Esophagus (tissue), 2 donors: Measurements from ENCODE around the gene MSMB. TPM values are rescaled to one million over a fixed set of nuclear protein-coding genes. Genes with fewer than 3 reads are reported as not detected.

Experiments
- H3K27ac ChIP-seq, 2 donors: one replicate each; pipeline ENCODE4 v1.5.1; 2013; ENCODE audit warnings: low read depth in 2 of 2, mild to moderate bottlenecking in 2 of 2, inconsistent platforms in 1 of 2, low read length in 1 of 2, moderate library complexity in 1 of 2
- H3K27me3 ChIP-seq, 2 donors: one replicate each; pipeline ENCODE4 v1.6.1; 2013; ENCODE audit warnings: low read length in 2 of 2, control low read depth in 1 of 2, mild to moderate bottlenecking in 1 of 2; ENCODE audit not compliant: insufficient read depth in 2 of 2, control insufficient read depth in 1 of 2
- H3K36me3 ChIP-seq, 2 donors: one replicate each; pipeline ENCODE4 v1.6.1; 2013; ENCODE audit warnings: low read length in 1 of 2; ENCODE audit not compliant: control insufficient read depth in 2 of 2, insufficient read depth in 2 of 2
- H3K4me1 ChIP-seq, 2 donors: one replicate each; pipeline ENCODE4 v1.6.1; 2013; ENCODE audit warnings: low read length in 1 of 2; ENCODE audit not compliant: control insufficient read depth in 2 of 2, insufficient read depth in 2 of 2
- H3K4me3 ChIP-seq, 2 donors: one replicate each; pipeline ENCODE4 v1.5.1; 2013; ENCODE audit warnings: low read length in 2 of 2, mild to moderate bottlenecking in 2 of 2, low read depth in 1 of 2, moderate library complexity in 1 of 2
- H3K9me3 ChIP-seq, 2 donors: one replicate each; pipeline ENCODE4 v1.6.1; 2013; ENCODE audit warnings: mild to moderate bottlenecking in 2 of 2, low read depth in 1 of 2, low read length in 1 of 2, moderate library complexity in 1 of 2; ENCODE audit not compliant: control insufficient read depth in 2 of 2, insufficient read depth in 1 of 2
- WGBS, 2 donors: extraction: QIAGEN DNeasy Blood & Tissue Kit; methylation state at CpG; one replicate each; pipeline ENCODE4 v1.1.7; 2013; 5-methylcytosine and 5-hydroxymethylcytosine counted together
- polyA plus RNA-seq, 2 donors: library from polyadenylated mRNA; stranded (reverse); fragments of 200-250 nt; gene quantifications; one replicate each; pipeline ENCODE4 v1.2.3, GENCODE V29; 2013
- donor health status: healthy with polysubstance abuse.
- donor health status: Bipolar disorder and iron deficiency.

The MSMB gene
- polyA plus RNA-seq, 2 donors: 0.26 to 0.59 TPM

DNA sequence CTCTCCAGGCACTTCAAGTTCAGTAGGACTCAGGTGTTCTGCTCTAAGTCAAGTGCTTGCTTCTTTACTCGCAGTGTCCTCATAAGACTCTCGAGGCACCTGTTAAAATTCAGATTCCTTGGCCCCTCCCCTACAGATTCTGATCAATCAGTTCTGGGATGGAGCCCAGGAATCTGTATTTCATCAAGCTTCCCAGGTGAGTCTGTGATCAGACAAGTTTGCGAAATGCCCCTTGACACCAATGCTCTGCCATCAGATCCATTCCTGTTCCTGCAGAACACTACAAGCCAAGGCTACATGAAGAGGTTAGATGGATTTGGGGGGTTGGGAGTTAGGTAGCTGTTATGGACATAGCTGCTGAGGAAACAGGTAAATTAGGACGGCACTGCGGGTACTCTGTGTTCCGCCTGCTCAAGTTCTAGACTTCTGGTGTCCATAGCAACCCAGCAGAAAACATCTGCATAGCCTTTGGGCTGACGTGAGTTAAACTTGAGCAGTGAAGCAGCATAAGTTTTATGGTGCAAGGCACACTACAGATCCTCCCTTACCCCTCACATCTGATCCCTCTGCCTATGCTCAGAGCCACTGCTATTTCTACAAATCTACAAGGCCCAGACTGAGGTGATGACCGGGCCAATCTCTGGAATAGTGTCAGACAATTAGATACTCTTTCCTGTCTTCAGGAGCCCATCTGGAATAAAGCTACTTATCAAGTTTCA, 8.8 kb downstream of the MSMB start:
- Histone ChIP-seq H3K9me3 (no peaks in the 10 kb centered on the region), H3K4me3 (no peak overlapping the region), H3K36me3 (no peaks in the 10 kb centered on the region), H3K27ac (no peak overlapping the region), H3K4me1 (peaks cover 0 to 3% of the 10 kb centered on the region in 2 donors), H3K27me3 (no peaks in the 10 kb centered on the region)
- WGBS, 2 donors: 88 to 90% methylated on average over 8 of the region's 8 CpGs

DNA sequence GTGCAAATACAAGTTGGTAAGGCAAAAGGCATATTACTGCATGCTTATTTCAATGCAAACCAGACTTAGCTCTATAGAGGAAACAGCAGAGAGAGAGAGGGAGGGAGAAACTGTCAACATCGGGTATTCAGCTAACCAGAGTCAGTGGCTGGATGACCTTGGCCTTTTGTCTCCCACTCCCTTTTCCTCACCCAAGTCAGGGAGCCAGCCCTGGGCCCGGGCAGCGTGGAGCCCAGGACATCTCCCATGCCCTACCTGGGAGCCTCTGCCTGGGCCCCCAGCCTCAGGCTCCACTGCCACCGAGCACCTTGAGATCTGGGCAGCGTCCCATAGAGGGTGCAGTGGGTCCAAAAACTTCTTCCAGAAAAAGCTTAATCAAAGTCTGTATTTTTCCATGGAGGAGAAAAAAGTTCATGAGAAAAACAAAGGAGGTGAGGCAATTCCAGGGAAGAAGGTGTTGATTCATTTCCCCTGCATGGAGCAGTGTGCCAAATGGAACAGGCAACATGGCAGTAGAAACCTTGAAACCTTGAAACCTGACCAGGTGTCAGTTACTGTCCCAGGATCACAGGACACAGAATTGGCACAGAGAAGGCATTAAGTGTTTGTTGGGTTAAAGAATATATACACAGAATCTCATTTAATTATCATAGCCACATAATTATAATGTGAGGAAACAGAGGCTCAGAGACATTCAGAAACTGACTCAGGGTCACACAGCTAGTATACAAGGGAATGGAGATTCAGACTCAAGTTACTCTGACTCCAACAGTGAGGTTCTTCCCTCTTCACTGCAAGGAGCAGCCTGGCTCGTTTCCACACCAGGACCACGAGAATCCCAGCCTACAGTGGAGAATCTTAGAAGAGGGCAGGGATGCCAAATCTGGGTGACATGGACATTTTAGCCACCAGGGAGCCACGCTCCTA, 9.9 kb downstream of the MSMB start:
- no peaks in the 10 kb centered on the region for H3K9me3 ChIP-seq
- WGBS, 2 donors: 64% methylated on average over 8 of the region's 8 CpGs
- no peak overlapping the region for H3K4me3 ChIP-seq
- H3K27ac ChIP-seq: no peak overlapping the region
- H3K4me1 ChIP-seq: peaks cover 0 to 3% of the 10 kb centered on the region in 2 donors
- no peaks in the 10 kb centered on the region for H3K36me3 ChIP-seq
- H3K27me3 ChIP-seq: no peaks in the 10 kb centered on the region

DNA sequence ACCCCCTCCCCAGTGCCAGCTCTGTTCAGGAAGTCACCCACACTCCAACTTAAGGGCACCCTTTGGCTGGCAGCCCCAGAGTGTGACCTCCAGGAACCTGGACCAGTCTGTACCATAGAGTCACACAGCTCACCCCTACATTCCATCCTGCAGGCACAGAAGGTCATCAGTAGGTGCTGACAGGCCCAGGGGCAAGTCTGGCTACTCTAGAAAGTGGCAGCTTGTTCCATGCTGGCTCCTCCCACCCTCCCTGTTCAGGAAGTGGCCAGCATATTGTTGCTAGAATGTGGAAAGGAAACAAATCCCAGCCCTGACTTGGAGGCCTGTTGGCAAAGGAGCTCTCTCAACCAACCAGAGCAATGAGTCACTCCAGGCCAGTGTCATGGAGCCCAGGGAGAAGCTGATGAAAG, 12.5 kb downstream of the MSMB start:
- H3K27ac ChIP-seq: no peak overlapping the region
- no peaks in the 10 kb centered on the region for H3K4me1 ChIP-seq
- H3K36me3 ChIP-seq: no peaks in the 10 kb centered on the region
- H3K9me3 ChIP-seq: no peaks in the 10 kb centered on the region
- H3K27me3 ChIP-seq: no peaks in the 10 kb centered on the region
- no peak overlapping the region for H3K4me3 ChIP-seq

DNA sequence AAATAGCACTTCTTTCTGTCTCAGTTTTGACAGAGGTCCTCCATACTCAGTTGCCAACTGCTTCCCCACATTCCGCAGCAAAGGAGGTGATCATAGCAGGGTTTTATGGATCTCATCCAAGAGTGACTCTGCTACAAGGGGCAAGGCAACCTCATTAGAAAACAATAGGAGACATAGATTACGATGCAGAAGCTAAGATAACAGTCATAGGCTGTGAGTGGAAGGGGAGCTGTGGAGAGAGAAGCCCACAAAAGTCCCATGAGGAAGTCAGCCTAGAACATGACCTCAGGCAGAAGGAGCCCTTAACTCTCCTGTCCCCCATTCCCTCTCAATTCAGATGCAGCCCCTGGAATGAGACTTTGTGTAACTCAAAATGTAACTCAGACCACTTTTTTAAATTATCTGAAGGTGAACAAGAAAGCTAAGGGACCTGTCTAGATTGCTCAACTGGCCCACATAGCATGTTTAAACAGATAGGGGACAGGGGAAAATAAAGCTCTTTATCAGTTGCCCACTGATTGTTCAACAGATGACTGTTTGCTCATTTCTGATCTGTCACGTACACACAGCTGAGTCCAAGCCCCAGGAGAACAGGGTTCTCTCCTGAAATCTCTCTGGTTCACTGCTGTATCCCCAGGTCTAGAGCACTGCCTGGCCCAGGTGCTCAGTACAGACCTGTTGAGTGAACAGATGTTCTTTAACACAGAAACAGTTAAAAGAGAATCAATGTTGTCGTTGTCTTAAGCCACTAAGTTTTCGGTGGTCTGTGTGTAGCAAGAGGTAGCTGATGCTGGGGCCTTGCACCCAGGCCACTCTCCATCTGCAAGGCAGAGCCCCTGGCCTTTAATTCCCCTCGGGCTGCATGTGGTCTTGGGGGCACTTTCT, 14.2 kb downstream of the MSMB start:
- Histone ChIP-seq H3K27me3 (no peaks in the 10 kb centered on the region), H3K36me3 (peaks cover 0 to 1% of the 10 kb centered on the region in 2 donors), H3K4me3 (no peak overlapping the region), H3K9me3 (no peaks in the 10 kb centered on the region), H3K27ac (no peak overlapping the region), H3K4me1 (no peaks in the 10 kb centered on the region)
- WGBS, 2 donors: 79 to 80% methylated on average over 6 of the region's 6 CpGs

DNA sequence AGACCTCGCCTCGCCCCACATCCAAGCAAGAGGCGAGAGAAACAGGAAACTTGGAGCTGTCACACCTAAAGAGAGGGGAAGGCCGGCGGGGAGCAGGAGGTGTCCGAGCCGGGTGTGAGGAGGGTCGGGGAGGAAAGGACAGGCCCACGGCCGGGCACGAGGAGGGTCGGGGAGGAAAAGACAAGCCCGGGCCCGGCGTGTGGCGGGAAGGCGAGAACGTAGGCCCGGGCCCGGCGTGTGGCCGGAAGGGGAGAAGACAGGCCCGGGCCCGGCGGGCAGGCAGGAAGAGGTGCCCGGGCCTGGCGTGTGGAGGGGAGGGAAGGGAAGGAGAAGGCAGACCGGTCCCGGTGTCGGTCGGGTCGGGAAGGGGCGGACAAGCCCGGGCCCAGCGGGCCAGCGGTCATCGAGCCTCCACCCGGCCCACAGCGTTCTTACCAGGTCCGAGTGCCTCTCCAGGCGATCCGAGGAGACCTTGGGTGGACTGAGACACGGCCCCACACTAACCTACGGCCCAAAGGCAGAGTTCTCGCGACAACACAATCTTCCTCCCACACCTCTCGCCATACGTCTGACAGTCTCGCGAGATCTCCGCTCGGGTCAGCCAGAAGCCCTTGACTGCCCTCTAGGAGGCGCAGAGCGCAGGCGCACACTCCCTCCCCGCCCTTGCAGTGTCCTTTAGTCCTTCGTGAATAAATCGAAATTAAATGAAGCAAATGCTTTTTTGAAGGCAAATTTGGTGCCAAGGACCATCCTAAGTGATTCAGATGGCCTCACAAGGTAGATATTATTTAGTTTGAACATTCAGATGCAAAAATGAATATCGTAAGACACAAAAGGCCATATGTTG, 15.8 kb downstream of the MSMB start, which contains the start of gene NCOA4:
NCOA4 (minus strand) TSS at position 533 of the 847 bp plus-strand sequence. CDS start 13,943 bp downstream, outside the sequence.
- Histone ChIP-seq H3K36me3 (peaks cover 0 to 1% of the 10 kb centered on the region in 2 donors), H3K4me1 (peaks cover 0 to 1% of the 10 kb centered on the region in 2 donors), H3K9me3 (no peaks in the 10 kb centered on the region), H3K4me3 (peak within 1 kb of the TSS; percentile 87 to 88), H3K27me3 (no peaks in the 10 kb centered on the region), H3K27ac (peak within 1 kb of the TSS; percentile 92 to 96)
- WGBS, 2 donors: 0 to 1% methylated on average over 51 to 59 of the region's 59 CpGs

DNA sequence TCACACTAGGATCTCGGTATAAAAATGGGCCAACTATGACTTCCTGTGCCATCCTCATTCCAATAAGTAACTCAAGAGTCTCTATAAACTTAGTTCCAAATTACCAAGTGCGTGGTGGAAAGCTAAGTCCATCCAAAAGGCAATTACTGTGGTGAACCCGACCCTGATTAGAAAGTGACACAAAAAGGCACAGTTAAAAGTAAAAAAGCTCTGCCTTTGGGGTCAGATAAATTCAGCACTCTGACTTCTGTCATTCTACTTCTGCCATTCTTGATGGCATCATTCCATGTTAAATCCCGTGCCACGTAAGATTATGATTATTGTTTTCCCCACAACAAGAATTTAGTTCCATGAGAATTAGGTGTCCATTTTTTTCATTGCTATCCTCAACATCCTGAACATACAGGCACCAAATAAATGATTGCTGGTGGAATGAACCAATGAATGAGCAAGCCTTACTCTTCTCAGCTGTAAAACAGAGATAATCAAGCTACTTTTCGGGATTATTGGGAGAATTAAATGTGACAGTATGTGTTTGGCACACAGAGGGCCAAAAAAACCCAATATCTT, 16.5 kb downstream of the MSMB start:
- WGBS, 2 donors: 12 to 17% methylated on average over 6 of the region's 6 CpGs
- peaks cover 0 to 1% of the 10 kb centered on the region in 2 donors for H3K4me1 ChIP-seq

DNA sequence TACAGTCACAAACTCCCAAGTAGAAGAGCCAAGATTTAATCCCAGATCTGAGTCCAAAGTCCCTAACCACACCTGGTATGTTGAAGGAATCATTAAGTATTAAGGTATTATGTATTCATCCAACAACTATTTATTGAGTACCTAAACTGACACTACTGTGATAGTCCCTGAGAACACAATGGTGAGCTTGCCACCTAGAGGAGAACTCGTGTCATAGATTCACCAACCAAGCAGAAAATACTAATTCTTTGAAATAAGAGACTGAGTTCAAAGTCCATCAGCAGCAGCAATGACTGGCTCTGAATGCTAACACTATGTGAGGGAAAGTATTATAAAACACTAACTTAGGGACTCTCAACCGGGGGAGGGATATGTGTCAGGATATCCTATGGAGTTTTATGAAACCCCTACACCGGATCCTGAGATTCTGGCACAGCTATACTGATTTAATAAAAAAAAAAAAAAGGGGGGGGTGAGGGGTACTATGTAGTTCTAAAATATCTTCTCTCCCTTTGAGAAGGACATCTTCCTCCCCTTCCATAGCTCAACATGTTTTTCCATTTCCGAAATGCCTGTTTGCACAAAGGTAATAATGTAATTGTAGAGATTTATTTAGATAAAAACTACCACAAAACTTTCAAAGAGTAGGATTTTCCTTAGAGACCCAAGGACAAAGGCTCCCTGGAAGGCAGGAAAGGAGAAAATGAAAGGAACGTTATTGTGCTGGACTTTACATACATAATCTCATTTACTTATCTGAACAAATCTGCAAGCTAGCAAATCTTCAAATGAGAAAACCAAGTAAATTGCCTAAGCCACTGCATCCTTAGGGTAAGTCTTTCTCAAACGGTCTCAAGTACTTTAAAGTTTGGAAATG, 17.2 kb downstream of the MSMB start:
- H3K4me1 ChIP-seq: peaks cover 0 to 1% of the 10 kb centered on the region in 2 donors
- WGBS, 2 donors: 18 to 24% methylated on average over 6 of the region's 6 CpGs

More for the DNA sequence above, 16.5 kb downstream of the MSMB start:
- Histone ChIP-seq H3K27me3 (no peaks in the 10 kb centered on the region), H3K36me3 (peaks cover 0 to 1% of the 10 kb centered on the region in 2 donors), H3K9me3 (no peaks in the 10 kb centered on the region), H3K4me3 (peak overlapping the region; percentile 87 to 88), H3K27ac (peak overlapping the region; percentile 92 to 96)

DNA sequence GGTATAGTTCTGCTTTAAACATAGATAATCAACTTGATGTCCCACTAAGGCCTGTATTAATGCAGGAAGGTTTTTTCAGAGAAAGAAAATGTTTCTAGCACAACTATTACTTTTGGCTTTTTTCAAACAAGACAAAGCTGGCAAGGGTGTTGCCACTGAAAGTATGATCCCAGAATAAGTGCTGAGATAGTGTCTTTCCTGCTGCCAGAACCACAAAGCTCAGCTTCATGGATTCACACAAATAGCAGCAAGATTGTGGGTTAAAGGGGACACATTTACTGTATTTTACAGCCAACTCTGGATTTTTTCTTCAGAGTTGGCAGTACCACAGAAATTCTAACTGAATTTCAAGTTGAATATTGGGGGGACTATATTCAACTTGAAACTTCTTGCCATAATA, 20.0 kb downstream of the MSMB start:
- no peak overlapping the region for H3K27ac ChIP-seq

More for the DNA sequence above, 17.2 kb downstream of the MSMB start:
- Histone ChIP-seq H3K27ac (no peak overlapping the region), H3K36me3 (peaks cover 0 to 1% of the 10 kb centered on the region in 2 donors), H3K4me3 (peak overlapping the region in 1 of 2 donors; percentile 88), H3K27me3 (no peaks in the 10 kb centered on the region), H3K9me3 (no peaks in the 10 kb centered on the region)

More for the DNA sequence above, 20.0 kb downstream of the MSMB start:
- Histone ChIP-seq H3K36me3 (peaks cover 0 to 1% of the 10 kb centered on the region in 2 donors), H3K4me3 (no peak overlapping the region), H3K4me1 (peaks cover 1 to 2% of the 10 kb centered on the region in 2 donors), H3K27me3 (no peaks in the 10 kb centered on the region), H3K9me3 (no peaks in the 10 kb centered on the region)
